Stomach (tissue), 9 donors: ENCODE results near the gene TRPC3. TPM values are rescaled to one million over a fixed set of nuclear protein-coding genes. Genes with fewer than 3 reads are reported as not detected.

ENCODE experiments used
- DNase-seq, 2 donors: peaks; one replicate each; pipeline versions ENCODE4 v3.0.0 to v3.0.0-alpha.2; 2013 to 2019
- H3K27ac ChIP-seq, 5 donors: fragments of 200-600 bp in 4 of 5; sonication (generic) in 4 of 5; one replicate each; pipeline ENCODE4 v1.5.1; 2013 to 2019; ENCODE audit warnings: mild to moderate bottlenecking in 1 of 5, moderate library complexity in 1 of 5
- H3K27me3 ChIP-seq, 3 donors: fragments of 200-600 bp; sonication (generic); one replicate each; pipeline ENCODE4 v1.5.1; 2017 to 2019; ENCODE audit warnings: mixed run types in 1 of 3
- H3K36me3 ChIP-seq, 4 donors: fragments of 200-600 bp; sonication (generic); 1 replicate in 3 of 4; 2 replicates in 1 of 4; pipeline ENCODE4 v1.5.1; 2016 to 2019
- H3K4me1 ChIP-seq, 4 donors: fragments of 200-600 bp; sonication (generic); one replicate each; pipeline ENCODE4 v1.5.1; 2016 to 2019
- H3K4me3 ChIP-seq, 4 donors: fragments of 200-600 bp; sonication (generic) in 3 of 4; one replicate each; pipeline ENCODE4 v1.5.1; 2016 to 2019; ENCODE audit warnings: mild to moderate bottlenecking in 1 of 4
- H3K9me3 ChIP-seq, 4 donors: fragments of 200-600 bp; sonication (generic); one replicate each; pipeline ENCODE4 v1.5.1; 2016 to 2019
- EP300 ChIP-seq: sonication (generic); formaldehyde crosslinking; IDR thresholded peaks from one replicate; pipeline ENCODE4 v1.6.1; 2017; ENCODE audit warnings: antibody characterized with exemption
- POLR2A ChIP-seq, 4 donors: fragments of 450-650 bp; IDR thresholded peaks; one replicate each; pipeline ENCODE4 v1.6.1; 2016; ENCODE audit warnings: antibody characterized with exemption in 4 of 4, control low read depth in 2 of 4, mild to moderate bottlenecking in 1 of 4, moderate library complexity in 1 of 4
- POLR2AphosphoS5 ChIP-seq, 3 donors: sonication (generic); formaldehyde crosslinking; IDR thresholded peaks; one replicate each; pipeline ENCODE4 v1.6.1; 2016; ENCODE audit warnings: antibody characterized with exemption in 3 of 3
- WGBS, 5 donors: extraction: QIAGEN DNeasy Blood & Tissue Kit in 3 of 5; methylation state at CpG; one replicate each; pipeline versions ENCODE4 v1.1.5 to v1.1.7; 2013 to 2018; 5-methylcytosine and 5-hydroxymethylcytosine counted together
- intact Hi-C: fragments of 100-400 bp; cut with DNase I; formaldehyde crosslinking; loops from one replicate; pipeline ENCODE4 v1.15.1; 2023; ENCODE audit warnings: low total_unique reads
- polyA plus RNA-seq, 3 donors: library from polyadenylated mRNA; stranded (reverse); fragments of 200-250 nt; gene quantifications; one replicate each; pipeline ENCODE4 v1.2.3, GENCODE V29; 2013
- total RNA-seq, 5 donors: library from RNA; depleted of rRNA; stranded (reverse); fragments of >200 nt; gene quantifications; one replicate each; pipeline versions ENCODE4 v1.1.0 to v1.2.3, GENCODE V29; 2014 to 2016
- TF ChIP-seq, protein P1 (sequence below), 7 experiments: fragments of 450-650 bp in 4 of 7; fragments of 200-600 bp in 3 of 7; sonication (generic) in 3 of 7; IDR thresholded peaks; one replicate each; pipeline ENCODE4 v1.5.1; 2016 to 2019; ENCODE audit warnings: antibody characterized with exemption in 7 of 7, control low read depth in 2 of 7, mild to moderate bottlenecking in 1 of 7
- donor health status: healthy with polysubstance abuse.
- donor health status: Bipolar disorder and iron deficiency.
- donor health status: healthy.

TRPC3 gene
- total and polyA plus RNA-seq, 8 donors = 0.31 to 3.7 (median 0.70) TPM; not detected in 4

DNA sequence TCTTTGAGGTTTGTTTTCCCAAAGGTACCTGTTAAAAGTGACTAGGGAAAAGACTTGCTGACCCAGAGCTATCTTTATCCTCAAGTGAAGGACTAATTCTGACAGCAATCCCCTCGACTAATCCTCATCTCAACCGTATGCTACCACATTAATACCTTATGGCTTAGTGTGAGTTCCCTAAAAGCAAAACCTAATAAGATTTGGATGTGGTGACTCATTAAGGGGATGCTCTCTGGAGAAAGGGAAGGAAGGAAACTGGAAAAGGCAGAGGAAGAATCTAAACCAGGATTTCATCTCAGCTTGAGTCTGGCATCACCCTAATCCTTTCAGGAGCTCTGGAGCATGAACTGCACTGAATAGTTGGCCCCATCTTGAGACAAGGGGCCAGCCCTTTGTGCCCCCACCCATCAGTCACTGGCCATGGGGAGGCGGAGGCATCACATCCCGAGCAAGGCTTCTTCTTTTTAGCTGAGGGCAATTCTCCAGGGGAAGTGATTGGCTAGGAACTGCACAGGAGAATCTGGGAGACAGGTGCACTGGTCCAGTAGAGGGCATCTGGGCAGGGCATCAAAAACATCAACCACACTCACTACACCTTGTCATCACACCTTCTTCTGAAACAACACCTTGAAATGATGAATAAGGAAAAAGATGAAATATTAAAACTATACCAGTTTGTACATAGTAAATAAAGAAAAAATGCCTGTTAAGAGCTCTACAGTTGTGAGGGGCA, 74.7 kb downstream of the TRPC3 start:
- DNase-seq = no peak
- Histone ChIP-seq H3K4me1 (no peaks in the 10 kb centered on the region), H3K9me3 (no peaks in the 10 kb centered on the region), H3K36me3 (no peaks in the 10 kb centered on the region), H3K27ac (no peak overlapping the region), H3K4me3 (no peak overlapping the region), H3K27me3 (peaks cover 0 to 10% (median 0%) of the 10 kb centered on the region in 3 donors)
- WGBS, 5 donors = 64 to 77% (median 73%) methylated on average over 4 of the region's 4 CpGs
- intact Hi-C loops = no loop called here
- TF ChIP-seq, protein P1, sequence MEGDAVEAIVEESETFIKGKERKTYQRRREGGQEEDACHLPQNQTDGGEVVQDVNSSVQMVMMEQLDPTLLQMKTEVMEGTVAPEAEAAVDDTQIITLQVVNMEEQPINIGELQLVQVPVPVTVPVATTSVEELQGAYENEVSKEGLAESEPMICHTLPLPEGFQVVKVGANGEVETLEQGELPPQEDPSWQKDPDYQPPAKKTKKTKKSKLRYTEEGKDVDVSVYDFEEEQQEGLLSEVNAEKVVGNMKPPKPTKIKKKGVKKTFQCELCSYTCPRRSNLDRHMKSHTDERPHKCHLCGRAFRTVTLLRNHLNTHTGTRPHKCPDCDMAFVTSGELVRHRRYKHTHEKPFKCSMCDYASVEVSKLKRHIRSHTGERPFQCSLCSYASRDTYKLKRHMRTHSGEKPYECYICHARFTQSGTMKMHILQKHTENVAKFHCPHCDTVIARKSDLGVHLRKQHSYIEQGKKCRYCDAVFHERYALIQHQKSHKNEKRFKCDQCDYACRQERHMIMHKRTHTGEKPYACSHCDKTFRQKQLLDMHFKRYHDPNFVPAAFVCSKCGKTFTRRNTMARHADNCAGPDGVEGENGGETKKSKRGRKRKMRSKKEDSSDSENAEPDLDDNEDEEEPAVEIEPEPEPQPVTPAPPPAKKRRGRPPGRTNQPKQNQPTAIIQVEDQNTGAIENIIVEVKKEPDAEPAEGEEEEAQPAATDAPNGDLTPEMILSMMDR (IDR thresholded peaks at IDR 0.05) = no peak
- no peak for TF ChIP-seq POLR2A (IDR thresholded peaks at IDR 0.05)
- no peak for TF ChIP-seq POLR2AphosphoS5 (IDR thresholded peaks at IDR 0.05)
- TF ChIP-seq EP300 = no peak

DNA sequence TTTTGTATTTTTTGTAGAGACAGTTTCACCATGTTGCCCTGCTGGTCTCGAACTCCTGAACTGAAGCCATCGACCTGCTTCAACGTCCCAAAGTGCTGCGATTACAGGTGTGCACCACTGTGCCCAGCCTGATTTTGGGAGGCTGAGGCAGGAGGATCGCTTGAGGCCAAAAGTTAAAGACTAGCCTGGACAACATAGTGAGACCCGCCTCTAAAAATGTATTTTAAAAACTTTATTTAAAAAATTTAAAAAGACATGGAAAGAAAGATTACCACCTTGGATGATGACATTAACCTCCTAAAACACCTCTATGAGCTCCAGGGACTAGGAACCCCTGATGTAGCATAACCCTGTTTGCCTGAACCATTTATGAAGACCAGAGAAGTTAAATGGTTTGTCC, 75.8 kb downstream of the TRPC3 start:
- no peak for DNase-seq
- H3K27ac ChIP-seq = no peak overlapping the region
- peaks cover 0 to 10% (median 0%) of the 10 kb centered on the region in 3 donors for H3K27me3 ChIP-seq
- H3K9me3 ChIP-seq = no peaks in the 10 kb centered on the region
- H3K36me3 ChIP-seq = no peaks in the 10 kb centered on the region
- WGBS, 5 donors = 91 to 93% (median 92%) methylated on average over 6 of the region's 6 CpGs
- intact Hi-C loops = no loop called here
- TF ChIP-seq POLR2AphosphoS5 (IDR thresholded peaks at IDR 0.05) = no peak
- TF ChIP-seq POLR2A (IDR thresholded peaks at IDR 0.05) = no peak
- no peak for TF ChIP-seq EP300
- TF ChIP-seq, protein P1 (IDR thresholded peaks at IDR 0.05) = no peak
- H3K4me1 ChIP-seq = peaks cover 0 to 1% (median under 1%) of the 10 kb centered on the region in 4 donors
- no peak overlapping the region for H3K4me3 ChIP-seq

DNA sequence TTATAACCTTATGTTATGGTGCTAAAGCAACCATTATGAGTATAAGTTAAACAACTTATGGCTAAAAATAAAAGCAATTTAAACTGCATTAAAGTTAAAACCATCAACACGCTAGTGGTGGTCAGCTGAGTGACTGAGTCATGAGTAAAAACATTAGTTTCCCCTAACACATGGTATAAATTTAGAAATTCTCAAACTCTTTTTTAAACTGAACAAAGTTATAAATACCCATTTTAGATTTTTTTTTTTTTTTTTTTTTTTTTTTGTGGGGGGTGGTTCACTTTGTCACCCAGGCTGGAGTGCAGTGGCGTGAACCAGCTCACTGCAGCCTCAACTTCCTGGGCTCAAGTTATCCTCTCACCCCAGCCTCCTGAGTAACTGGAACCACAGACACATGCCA, 76.2 kb downstream of the TRPC3 start:
- 45 to 96% (median 90%) methylated on average over 2 of the region's 2 CpGs for WGBS, 5 donors
- no peak for TF ChIP-seq EP300
- no peak for TF ChIP-seq POLR2A (IDR thresholded peaks at IDR 0.05)
- Histone ChIP-seq H3K4me1 (peaks cover 0 to 5% (median 4%) of the 10 kb centered on the region in 4 donors), H3K9me3 (no peaks in the 10 kb centered on the region), H3K27ac (no peak overlapping the region), H3K36me3 (no peaks in the 10 kb centered on the region), H3K4me3 (no peak overlapping the region), H3K27me3 (peaks cover 0 to 10% (median 0%) of the 10 kb centered on the region in 3 donors)
- DNase-seq = no peak
- intact Hi-C loops = no loop called here

DNA sequence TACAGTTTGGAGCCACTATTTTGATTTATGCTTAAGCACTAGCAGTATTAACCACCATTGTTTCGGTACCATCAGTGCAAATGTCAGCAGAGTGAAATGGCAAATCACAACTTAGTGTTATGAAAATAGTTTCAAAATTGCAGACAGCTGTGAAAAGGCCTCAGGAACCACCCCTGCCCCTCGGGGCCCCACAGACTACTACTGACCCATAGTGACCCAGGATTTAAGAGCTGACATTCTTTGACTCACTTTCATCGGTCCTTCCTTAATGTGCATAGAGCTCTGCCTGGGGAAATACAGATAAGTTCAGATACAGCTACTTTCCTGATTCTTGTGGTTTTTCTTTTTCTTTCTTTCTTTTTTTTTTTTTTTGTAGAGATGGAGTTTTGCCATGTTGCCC, 78.3 kb downstream of the TRPC3 start:
- H3K4me3 ChIP-seq = no peak overlapping the region
- no peaks in the 10 kb centered on the region for H3K9me3 ChIP-seq
- no peak for TF ChIP-seq POLR2AphosphoS5 (IDR thresholded peaks at IDR 0.05)
- TF ChIP-seq POLR2A (IDR thresholded peaks at IDR 0.05) = no peak
- no peak for TF ChIP-seq EP300
- TF ChIP-seq, protein P1 (IDR thresholded peaks at IDR 0.05) = no peak
- no peak for DNase-seq
- H3K27ac ChIP-seq = no peak overlapping the region
- H3K4me1 ChIP-seq = peaks cover 4 to 17% (median 15%) of the 10 kb centered on the region in 4 donors
- no peaks in the 10 kb centered on the region for H3K36me3 ChIP-seq
- intact Hi-C loops = no loop called here
- 41 to 53% (median 49%) methylated on average over 3 of the region's 3 CpGs for WGBS, 5 donors
- peaks cover 0 to 10% (median 0%) of the 10 kb centered on the region in 3 donors for H3K27me3 ChIP-seq
